GM23338 (cell line): ENCODE measurements around the gene TCHH. TPM values are rescaled to one million over a fixed set of nuclear protein-coding genes. Genes with fewer than 3 reads are reported as not detected.

Experiments used
- ATAC-seq: fragments of 200-7000 bp; cut with Tn5 transposase; 3 replicates; pipeline ENCODE4 v1.9.1; 2020
- DNase-seq: peaks from one replicate; pipeline ENCODE4 v3.0.0-alpha.2; 2015; ENCODE audit warnings: low spot score
- H2AFZ ChIP-seq: fragments of 200-600 bp; sonication (generic); 2 replicates; pipeline ENCODE4 v1.8.0; 2016; ENCODE audit warnings: antibody characterized with exemption, mild to moderate bottlenecking, moderate library complexity
- H3F3A ChIP-seq: fragments of 200-600 bp; sonication (generic); replicated peaks from 2 replicates; pipeline ENCODE4 v1.8.0; 2017; ENCODE audit warnings: antibody characterized with exemption, mixed run types, low read depth
- H3K27ac ChIP-seq: fragments of 200-600 bp; sonication (generic); 2 replicates; pipeline ENCODE4 v1.6.1; 2016; ENCODE audit warnings: low read depth
- H3K27me3 ChIP-seq: fragments of 200-600 bp; sonication (generic); 2 replicates; pipeline ENCODE4 v1.8.0; 2016; ENCODE audit warnings: mild to moderate bottlenecking, mixed run types, moderate library complexity; ENCODE audit not compliant: insufficient read depth
- H3K36me3 ChIP-seq: fragments of 200-600 bp; sonication (generic); 2 replicates; pipeline ENCODE4 v1.8.0; 2016; ENCODE audit warnings: mild to moderate bottlenecking; ENCODE audit not compliant: insufficient read depth
- H3K4me1 ChIP-seq: fragments of 200-600 bp; sonication (generic); 2 replicates; pipeline ENCODE4 v1.8.0; 2016; ENCODE audit warnings: mild to moderate bottlenecking, moderate library complexity; ENCODE audit not compliant: insufficient read depth
- H3K4me2 ChIP-seq: fragments of 200-600 bp; sonication (generic); 2 replicates; pipeline ENCODE4 v1.7.1; 2017; ENCODE audit warnings: mixed run types
- H3K4me3 ChIP-seq: fragments of 200-600 bp; sonication (generic); 2 replicates; pipeline ENCODE4 v1.6.1; 2016; ENCODE audit warnings: mixed run types
- H3K79me2 ChIP-seq: fragments of 200-600 bp; sonication (generic); replicated peaks from 2 replicates; pipeline ENCODE4 v1.8.0; 2017; ENCODE audit warnings: mild to moderate bottlenecking; ENCODE audit not compliant: insufficient read depth
- H3K9me2 ChIP-seq: fragments of 200-600 bp; sonication (generic); 2 replicates; pipeline ENCODE4 v1.8.0; 2017; ENCODE audit not compliant: insufficient read depth
- H4K20me1 ChIP-seq: fragments of 200-600 bp; sonication (generic); replicated peaks from 2 replicates; pipeline ENCODE4 v1.8.0; 2017; ENCODE audit warnings: mild to moderate bottlenecking; ENCODE audit not compliant: insufficient read depth
- H3K27ac Mint-ChIP-seq: 2 replicates; pipeline ENCODE4 v1.8.0; 2020; ENCODE audit warnings: inconsistent platforms, mild to moderate bottlenecking, moderate library complexity, mixed read lengths
- H3K27me3 Mint-ChIP-seq: 3 replicates; pipeline ENCODE4 v1.8.0; 2022; ENCODE audit warnings: low read depth, mild to moderate bottlenecking, moderate library complexity, mixed read lengths, inconsistent platforms; ENCODE audit not compliant: insufficient read depth, poor library complexity
- H3K36me3 Mint-ChIP-seq: 3 replicates; pipeline ENCODE4 v1.8.0; 2021; ENCODE audit warnings: low read depth, mild to moderate bottlenecking, inconsistent platforms, moderate library complexity, mixed read lengths
- H3K4me1 Mint-ChIP-seq: 3 replicates; pipeline ENCODE4 v1.8.0; 2020; ENCODE audit warnings: mild to moderate bottlenecking, inconsistent platforms, mixed read lengths
- H3K4me3 Mint-ChIP-seq: 3 replicates; pipeline ENCODE4 v1.8.0; 2021; ENCODE audit warnings: moderate library complexity, mild to moderate bottlenecking, inconsistent platforms, mixed read lengths
- H3K9me3 Mint-ChIP-seq: 3 replicates; pipeline ENCODE4 v1.8.0; 2020; ENCODE audit warnings: moderate library complexity, mild to moderate bottlenecking, inconsistent platforms, mixed read lengths
- CREB1 ChIP-seq: fragments of 250-450 bp; sonication (Bioruptor Pico); IDR thresholded peaks from 2 replicates; pipeline ENCODE4 v1.5.0; 2020; ENCODE audit warnings: low read depth, mild to moderate bottlenecking, moderate library complexity
- EZH2 ChIP-seq: fragments of 200-600 bp; sonication (generic); IDR thresholded peaks from one replicate; pipeline ENCODE4 v1.8.0; 2017; ENCODE audit warnings: antibody characterized with exemption, mild to moderate bottlenecking, low read depth; ENCODE audit not compliant: unreplicated experiment
- EZH2phosphoT487 ChIP-seq: fragments of 200-600 bp; sonication (generic); IDR thresholded peaks from one replicate; pipeline ENCODE4 v1.8.1; 2018; ENCODE audit warnings: antibody characterized with exemption; ENCODE audit not compliant: unreplicated experiment
- JUNB ChIP-seq: IDR thresholded peaks from one replicate; pipeline ENCODE4 v1.6.1; 2016; ENCODE audit warnings: antibody characterized with exemption; ENCODE audit not compliant: unreplicated experiment
- NANOG ChIP-seq: IDR thresholded peaks from 2 replicates; pipeline ENCODE4 v1.6.1; 2016; ENCODE audit warnings: antibody characterized with exemption, borderline replicate concordance
- POLR2AphosphoS5 ChIP-seq: IDR thresholded peaks from 2 replicates; pipeline ENCODE4 v1.6.1; 2016; ENCODE audit warnings: antibody characterized with exemption, low read depth
- STAT1 ChIP-seq: IDR thresholded peaks from one replicate; pipeline ENCODE4 v1.6.1; 2016; ENCODE audit warnings: antibody characterized with exemption; ENCODE audit not compliant: unreplicated experiment
- ZNF114 ChIP-seq: fragments of 250-450 bp; sonication (Bioruptor Pico); IDR thresholded peaks from 2 replicates; pipeline ENCODE4 v1.5.0; 2020; ENCODE audit warnings: mild to moderate bottlenecking, moderate library complexity
- ZNF331 ChIP-seq: fragments of 250-450 bp; sonication (Bioruptor Pico); IDR thresholded peaks from 2 replicates; pipeline ENCODE4 v1.5.0; 2020; ENCODE audit warnings: low read depth, mild to moderate bottlenecking, moderate library complexity
- polyA plus RNA-seq: library from polyadenylated mRNA; unstranded; fragments of >200 nt; fragmentation: Nextera tagmentation; extraction: Ambion mirVana; gene quantifications from 2 replicates; pipeline ENCODE4 v1.2.1, GENCODE V29; 2016
- total RNA-seq: library from RNA; depleted of rRNA; stranded (reverse); fragments of >200 nt; shearing (Covaris generic); gene quantifications from 2 replicates; pipeline ENCODE4 v1.2.3, GENCODE V29; 2014
- TF ChIP-seq, protein P1 (sequence below): fragments of 250-450 bp; sonication (Bioruptor Pico); IDR thresholded peaks from 2 replicates; pipeline ENCODE4 v1.5.0; 2020; ENCODE audit warnings: mild to moderate bottlenecking, moderate library complexity
- TF ChIP-seq, protein P2 (sequence below): IDR thresholded peaks from 2 replicates; pipeline ENCODE4 v1.6.1; 2016; ENCODE audit warnings: antibody characterized with exemption
- TF ChIP-seq, protein P3 (sequence below): IDR thresholded peaks from one replicate; pipeline ENCODE4 v1.6.1; 2018; ENCODE audit warnings: antibody characterized with exemption; ENCODE audit not compliant: unreplicated experiment
- TF ChIP-seq, protein P4 (sequence below), 2 experiments: fragments of 200-600 bp in 1 of 2; sonication (generic) in 1 of 2; conservative IDR thresholded peaks; 2 replicates each; pipeline versions ENCODE4 v1.5.1 to v1.6.1; 2016 to 2017; ENCODE audit warnings: antibody characterized with exemption in 2 of 2, low read depth in 2 of 2, mild to moderate bottlenecking in 2 of 2, moderate library complexity in 1 of 2

TCHH gene
- total and polyA plus RNA-seq, 2 experiments from 2014 or later: 0.38 to 0.42 TPM

DNA sequence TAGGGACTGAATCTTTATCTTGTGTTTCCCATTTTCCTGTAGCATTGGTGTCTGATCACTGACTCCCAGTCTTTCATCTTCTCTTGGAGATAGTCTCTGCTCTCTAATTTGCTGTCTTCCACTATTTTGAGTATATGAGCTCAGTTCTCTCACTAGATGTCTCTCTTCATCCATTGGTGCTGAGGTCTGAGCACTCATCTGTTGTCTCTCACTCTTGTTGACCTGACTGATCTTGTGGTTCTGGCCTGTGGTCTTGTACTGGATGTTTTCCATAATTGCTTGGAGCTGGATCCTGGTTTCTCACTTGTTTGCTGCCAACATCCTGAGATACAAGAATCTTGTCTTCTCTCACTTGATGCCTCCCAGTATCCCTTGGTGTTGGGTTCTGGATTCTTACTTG, 53.3 kb downstream of the TCHH start:
- no peak overlapping the region for H3K4me3 ChIP-seq
- H3K27me3 Mint-ChIP-seq: peaks cover 4% of the 10 kb centered on the region
- no peaks in the 10 kb centered on the region for H3K79me2 ChIP-seq
- no peaks in the 10 kb centered on the region for H3K36me3 Mint-ChIP-seq
- TF ChIP-seq POLR2AphosphoS5 (no peak), STAT1 (no peak), NANOG (no peak), EZH2phosphoT487 (no peak), CREB1 (CRISPR knock-in tag) (no peak), ZNF114 (CRISPR knock-in tag) (no peak), ZNF331 (CRISPR knock-in tag) (no peak), JUNB (no peak), EZH2 (no peak)
- TF ChIP-seq, protein P1, sequence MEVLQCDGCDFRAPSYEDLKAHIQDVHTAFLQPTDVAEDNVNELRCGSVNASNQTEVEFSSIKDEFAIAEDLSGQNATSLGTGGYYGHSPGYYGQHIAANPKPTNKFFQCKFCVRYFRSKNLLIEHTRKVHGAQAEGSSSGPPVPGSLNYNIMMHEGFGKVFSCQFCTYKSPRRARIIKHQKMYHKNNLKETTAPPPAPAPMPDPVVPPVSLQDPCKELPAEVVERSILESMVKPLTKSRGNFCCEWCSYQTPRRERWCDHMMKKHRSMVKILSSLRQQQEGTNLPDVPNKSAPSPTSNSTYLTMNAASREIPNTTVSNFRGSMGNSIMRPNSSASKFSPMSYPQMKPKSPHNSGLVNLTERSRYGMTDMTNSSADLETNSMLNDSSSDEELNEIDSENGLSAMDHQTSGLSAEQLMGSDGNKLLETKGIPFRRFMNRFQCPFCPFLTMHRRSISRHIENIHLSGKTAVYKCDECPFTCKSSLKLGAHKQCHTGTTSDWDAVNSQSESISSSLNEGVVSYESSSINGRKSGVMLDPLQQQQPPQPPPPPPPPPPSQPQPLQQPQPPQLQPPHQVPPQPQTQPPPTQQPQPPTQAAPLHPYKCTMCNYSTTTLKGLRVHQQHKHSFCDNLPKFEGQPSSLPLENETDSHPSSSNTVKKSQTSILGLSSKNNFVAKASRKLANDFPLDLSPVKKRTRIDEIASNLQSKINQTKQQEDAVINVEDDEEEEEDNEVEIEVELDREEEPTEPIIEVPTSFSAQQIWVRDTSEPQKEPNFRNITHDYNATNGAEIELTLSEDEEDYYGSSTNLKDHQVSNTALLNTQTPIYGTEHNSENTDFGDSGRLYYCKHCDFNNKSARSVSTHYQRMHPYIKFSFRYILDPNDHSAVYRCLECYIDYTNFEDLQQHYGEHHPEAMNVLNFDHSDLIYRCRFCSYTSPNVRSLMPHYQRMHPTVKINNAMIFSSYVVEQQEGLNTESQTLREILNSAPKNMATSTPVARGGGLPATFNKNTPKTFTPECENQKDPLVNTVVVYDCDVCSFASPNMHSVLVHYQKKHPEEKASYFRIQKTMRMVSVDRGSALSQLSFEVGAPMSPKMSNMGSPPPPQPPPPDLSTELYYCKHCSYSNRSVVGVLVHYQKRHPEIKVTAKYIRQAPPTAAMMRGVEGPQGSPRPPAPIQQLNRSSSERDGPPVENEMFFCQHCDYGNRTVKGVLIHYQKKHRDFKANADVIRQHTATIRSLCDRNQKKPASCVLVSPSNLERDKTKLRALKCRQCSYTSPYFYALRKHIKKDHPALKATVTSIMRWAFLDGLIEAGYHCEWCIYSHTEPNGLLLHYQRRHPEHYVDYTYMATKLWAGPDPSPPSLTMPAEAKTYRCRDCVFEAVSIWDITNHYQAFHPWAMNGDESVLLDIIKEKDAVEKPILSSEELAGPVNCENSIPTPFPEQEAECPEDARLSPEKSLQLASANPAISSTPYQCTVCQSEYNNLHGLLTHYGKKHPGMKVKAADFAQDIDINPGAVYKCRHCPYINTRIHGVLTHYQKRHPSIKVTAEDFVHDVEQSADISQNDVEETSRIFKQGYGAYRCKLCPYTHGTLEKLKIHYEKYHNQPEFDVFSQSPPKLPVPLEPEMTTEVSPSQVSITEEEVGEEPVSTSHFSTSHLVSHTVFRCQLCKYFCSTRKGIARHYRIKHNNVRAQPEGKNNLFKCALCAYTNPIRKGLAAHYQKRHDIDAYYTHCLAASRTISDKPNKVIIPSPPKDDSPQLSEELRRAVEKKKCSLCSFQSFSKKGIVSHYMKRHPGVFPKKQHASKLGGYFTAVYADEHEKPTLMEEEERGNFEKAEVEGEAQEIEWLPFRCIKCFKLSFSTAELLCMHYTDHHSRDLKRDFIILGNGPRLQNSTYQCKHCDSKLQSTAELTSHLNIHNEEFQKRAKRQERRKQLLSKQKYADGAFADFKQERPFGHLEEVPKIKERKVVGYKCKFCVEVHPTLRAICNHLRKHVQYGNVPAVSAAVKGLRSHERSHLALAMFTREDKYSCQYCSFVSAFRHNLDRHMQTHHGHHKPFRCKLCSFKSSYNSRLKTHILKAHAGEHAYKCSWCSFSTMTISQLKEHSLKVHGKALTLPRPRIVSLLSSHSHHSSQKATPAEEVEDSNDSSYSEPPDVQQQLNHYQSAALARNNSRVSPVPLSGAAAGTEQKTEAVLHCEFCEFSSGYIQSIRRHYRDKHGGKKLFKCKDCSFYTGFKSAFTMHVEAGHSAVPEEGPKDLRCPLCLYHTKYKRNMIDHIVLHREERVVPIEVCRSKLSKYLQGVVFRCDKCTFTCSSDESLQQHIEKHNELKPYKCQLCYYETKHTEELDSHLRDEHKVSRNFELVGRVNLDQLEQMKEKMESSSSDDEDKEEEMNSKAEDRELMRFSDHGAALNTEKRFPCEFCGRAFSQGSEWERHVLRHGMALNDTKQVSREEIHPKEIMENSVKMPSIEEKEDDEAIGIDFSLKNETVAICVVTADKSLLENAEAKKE (CRISPR knock-in tag): no peak
- TF ChIP-seq, protein P2, sequence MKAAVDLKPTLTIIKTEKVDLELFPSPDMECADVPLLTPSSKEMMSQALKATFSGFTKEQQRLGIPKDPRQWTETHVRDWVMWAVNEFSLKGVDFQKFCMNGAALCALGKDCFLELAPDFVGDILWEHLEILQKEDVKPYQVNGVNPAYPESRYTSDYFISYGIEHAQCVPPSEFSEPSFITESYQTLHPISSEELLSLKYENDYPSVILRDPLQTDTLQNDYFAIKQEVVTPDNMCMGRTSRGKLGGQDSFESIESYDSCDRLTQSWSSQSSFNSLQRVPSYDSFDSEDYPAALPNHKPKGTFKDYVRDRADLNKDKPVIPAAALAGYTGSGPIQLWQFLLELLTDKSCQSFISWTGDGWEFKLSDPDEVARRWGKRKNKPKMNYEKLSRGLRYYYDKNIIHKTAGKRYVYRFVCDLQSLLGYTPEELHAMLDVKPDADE: no peak
- TF ChIP-seq, protein P3, sequence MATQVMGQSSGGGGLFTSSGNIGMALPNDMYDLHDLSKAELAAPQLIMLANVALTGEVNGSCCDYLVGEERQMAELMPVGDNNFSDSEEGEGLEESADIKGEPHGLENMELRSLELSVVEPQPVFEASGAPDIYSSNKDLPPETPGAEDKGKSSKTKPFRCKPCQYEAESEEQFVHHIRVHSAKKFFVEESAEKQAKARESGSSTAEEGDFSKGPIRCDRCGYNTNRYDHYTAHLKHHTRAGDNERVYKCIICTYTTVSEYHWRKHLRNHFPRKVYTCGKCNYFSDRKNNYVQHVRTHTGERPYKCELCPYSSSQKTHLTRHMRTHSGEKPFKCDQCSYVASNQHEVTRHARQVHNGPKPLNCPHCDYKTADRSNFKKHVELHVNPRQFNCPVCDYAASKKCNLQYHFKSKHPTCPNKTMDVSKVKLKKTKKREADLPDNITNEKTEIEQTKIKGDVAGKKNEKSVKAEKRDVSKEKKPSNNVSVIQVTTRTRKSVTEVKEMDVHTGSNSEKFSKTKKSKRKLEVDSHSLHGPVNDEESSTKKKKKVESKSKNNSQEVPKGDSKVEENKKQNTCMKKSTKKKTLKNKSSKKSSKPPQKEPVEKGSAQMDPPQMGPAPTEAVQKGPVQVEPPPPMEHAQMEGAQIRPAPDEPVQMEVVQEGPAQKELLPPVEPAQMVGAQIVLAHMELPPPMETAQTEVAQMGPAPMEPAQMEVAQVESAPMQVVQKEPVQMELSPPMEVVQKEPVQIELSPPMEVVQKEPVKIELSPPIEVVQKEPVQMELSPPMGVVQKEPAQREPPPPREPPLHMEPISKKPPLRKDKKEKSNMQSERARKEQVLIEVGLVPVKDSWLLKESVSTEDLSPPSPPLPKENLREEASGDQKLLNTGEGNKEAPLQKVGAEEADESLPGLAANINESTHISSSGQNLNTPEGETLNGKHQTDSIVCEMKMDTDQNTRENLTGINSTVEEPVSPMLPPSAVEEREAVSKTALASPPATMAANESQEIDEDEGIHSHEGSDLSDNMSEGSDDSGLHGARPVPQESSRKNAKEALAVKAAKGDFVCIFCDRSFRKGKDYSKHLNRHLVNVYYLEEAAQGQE: no peak
- TF ChIP-seq, protein P4, sequence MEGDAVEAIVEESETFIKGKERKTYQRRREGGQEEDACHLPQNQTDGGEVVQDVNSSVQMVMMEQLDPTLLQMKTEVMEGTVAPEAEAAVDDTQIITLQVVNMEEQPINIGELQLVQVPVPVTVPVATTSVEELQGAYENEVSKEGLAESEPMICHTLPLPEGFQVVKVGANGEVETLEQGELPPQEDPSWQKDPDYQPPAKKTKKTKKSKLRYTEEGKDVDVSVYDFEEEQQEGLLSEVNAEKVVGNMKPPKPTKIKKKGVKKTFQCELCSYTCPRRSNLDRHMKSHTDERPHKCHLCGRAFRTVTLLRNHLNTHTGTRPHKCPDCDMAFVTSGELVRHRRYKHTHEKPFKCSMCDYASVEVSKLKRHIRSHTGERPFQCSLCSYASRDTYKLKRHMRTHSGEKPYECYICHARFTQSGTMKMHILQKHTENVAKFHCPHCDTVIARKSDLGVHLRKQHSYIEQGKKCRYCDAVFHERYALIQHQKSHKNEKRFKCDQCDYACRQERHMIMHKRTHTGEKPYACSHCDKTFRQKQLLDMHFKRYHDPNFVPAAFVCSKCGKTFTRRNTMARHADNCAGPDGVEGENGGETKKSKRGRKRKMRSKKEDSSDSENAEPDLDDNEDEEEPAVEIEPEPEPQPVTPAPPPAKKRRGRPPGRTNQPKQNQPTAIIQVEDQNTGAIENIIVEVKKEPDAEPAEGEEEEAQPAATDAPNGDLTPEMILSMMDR (conservative IDR thresholded peaks at IDR 0.05; ENCODE audit: low read depth in 2 of 2): no peak
- no peaks in the 10 kb centered on the region for H3K36me3 ChIP-seq
- ATAC-seq (no peak), DNase-seq (no peak)
- peaks cover 32% of the 10 kb centered on the region for H3K9me2 ChIP-seq
- no peak overlapping the region for H3K27ac ChIP-seq
- no peak overlapping the region for H2AFZ ChIP-seq
- no peak overlapping the region for H3K4me2 ChIP-seq
- H4K20me1 ChIP-seq: no peaks in the 10 kb centered on the region
- no peak overlapping the region for H3K4me3 Mint-ChIP-seq
- H3K27ac Mint-ChIP-seq: no peak overlapping the region
- peaks cover 3% of the 10 kb centered on the region; the same call in 1 of the 3 replicates for H3K4me1 Mint-ChIP-seq
- H3K27me3 ChIP-seq: no peaks in the 10 kb centered on the region
- H3F3A ChIP-seq: no peaks in the 10 kb centered on the region
- no peaks in the 10 kb centered on the region for H3K4me1 ChIP-seq
- H3K9me3 Mint-ChIP-seq: no peaks in the 10 kb centered on the region
